ENCODE results near the gene TRMT10B. TPM values are rescaled to one million over a fixed set of nuclear protein-coding genes. Genes with fewer than 3 reads are reported as not detected.

TRMT10B gene
- total and polyA plus RNA-seq, 2 of the 13 experiments (the other 11 are each of a cell fraction or from before 2014, with no cell fraction given) = 3.1 to 3.9 TPM

DNA sequence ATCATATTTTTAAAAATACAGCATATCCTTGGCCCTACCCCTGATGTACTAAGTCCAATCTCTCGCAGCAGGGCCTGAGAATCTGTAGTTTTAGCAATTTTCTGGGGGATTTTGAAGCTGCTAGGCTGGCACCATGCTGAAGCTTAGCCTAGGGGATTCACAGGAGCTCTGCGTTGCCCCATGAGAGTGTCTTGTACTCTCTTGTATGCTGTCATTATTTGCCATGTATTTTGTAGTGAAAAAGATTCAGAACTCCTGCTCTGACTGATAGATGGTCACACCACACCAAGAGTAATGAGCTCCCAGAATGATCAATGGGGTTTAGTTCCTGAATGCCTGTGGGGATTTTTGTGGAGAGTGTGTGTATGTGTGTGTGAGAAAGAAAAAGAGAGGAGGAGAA, 20.7 kb upstream of the TRMT10B start:
- intact Hi-C loops (cut with micrococcal nuclease; ENCODE audit: unreplicated experiment) = no loop called here
- DNase-seq (ENCODE audit: low spot score) = no peak
- Histone ChIP-seq H4K20me1 (ENCODE audit: insufficient read depth, low read length) (no peaks in the 10 kb centered on the region), H3K4me3 (replicated peaks in 1 of 3; ENCODE audit: insufficient read depth in 1 of 3, low read depth in 2 of 3, low read length in 3 of 3) (no peak overlapping the region), H2AFZ (ENCODE audit: low read length) (no peak overlapping the region), H3K9me3 (ENCODE audit: low read length) (no peaks in the 10 kb centered on the region), H3K79me2 (ENCODE audit: insufficient read depth, low read length) (no peaks in the 10 kb centered on the region), H3K4me1 (ENCODE audit: insufficient read depth, low read length) (no peaks in the 10 kb centered on the region), H3K27ac (ENCODE audit: extremely low read length, insufficient read depth, low read length) (no peak overlapping the region), H3K36me3 (replicated peaks in 1 of 2; ENCODE audit: control insufficient read depth in 1 of 2, insufficient read depth in 2 of 2, low read length in 2 of 2) (no peaks in the 10 kb centered on the region), H3K27me3 (ENCODE audit: control insufficient read depth in 1 of 2, insufficient read depth in 2 of 2, low read length in 2 of 2) (peaks cover 4 to 53% of the 10 kb centered on the region in 2 experiments; a peak in 4 of 5 replicates), H3K4me2 (ENCODE audit: low read depth, low read length) (no peak overlapping the region), H3K9ac (ENCODE audit: insufficient read depth, low read depth, low read length) (no peak overlapping the region)
- CTCF ChIA-PET (ENCODE audit: low intra/inter-chr PET ratio, low total read pairs) = no interaction called here
- TF ChIP-seq, protein P1, sequence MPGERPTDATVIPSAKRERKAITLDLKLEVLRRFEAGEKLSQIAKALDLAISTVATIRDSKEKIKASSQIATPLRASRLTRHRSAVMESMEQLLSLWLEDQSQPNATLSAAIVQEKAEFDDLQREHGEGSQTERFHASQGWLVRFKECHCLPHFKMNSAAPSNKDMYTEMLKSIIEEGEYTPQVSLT (CRISPR knock-in tag; IDR thresholded peaks at IDR 0.05; ENCODE audit: borderline replicate concordance, low read depth) = no peak
- no peak for TF ChIP-seq SIX4 (CRISPR knock-in tag; IDR thresholded peaks at IDR 0.05)
- TF ChIP-seq, protein P2, sequence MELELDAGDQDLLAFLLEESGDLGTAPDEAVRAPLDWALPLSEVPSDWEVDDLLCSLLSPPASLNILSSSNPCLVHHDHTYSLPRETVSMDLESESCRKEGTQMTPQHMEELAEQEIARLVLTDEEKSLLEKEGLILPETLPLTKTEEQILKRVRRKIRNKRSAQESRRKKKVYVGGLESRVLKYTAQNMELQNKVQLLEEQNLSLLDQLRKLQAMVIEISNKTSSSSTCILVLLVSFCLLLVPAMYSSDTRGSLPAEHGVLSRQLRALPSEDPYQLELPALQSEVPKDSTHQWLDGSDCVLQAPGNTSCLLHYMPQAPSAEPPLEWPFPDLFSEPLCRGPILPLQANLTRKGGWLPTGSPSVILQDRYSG (CRISPR knock-in tag; IDR thresholded peaks at IDR 0.05) = no peak
- TF ChIP-seq, protein P3, sequence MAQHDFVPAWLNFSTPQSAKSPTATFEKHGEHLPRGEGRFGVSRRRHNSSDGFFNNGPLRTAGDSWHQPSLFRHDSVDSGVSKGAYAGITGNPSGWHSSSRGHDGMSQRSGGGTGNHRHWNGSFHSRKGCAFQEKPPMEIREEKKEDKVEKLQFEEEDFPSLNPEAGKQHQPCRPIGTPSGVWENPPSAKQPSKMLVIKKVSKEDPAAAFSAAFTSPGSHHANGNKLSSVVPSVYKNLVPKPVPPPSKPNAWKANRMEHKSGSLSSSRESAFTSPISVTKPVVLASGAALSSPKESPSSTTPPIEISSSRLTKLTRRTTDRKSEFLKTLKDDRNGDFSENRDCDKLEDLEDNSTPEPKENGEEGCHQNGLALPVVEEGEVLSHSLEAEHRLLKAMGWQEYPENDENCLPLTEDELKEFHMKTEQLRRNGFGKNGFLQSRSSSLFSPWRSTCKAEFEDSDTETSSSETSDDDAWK (CRISPR knock-in tag; IDR thresholded peaks at IDR 0.05) = no peak
- no peak for TF ChIP-seq ZNF121 (CRISPR knock-in tag; IDR thresholded peaks at IDR 0.05)
- TF ChIP-seq SMAD9 (CRISPR knock-in tag; IDR thresholded peaks at IDR 0.05) = no peak
- TF ChIP-seq, protein P4, sequence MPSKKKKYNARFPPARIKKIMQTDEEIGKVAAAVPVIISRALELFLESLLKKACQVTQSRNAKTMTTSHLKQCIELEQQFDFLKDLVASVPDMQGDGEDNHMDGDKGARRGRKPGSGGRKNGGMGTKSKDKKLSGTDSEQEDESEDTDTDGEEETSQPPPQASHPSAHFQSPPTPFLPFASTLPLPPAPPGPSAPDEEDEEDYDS (CRISPR knock-in tag; IDR thresholded peaks at IDR 0.05) = no peak
- no peak for TF ChIP-seq ARHGAP35 (CRISPR knock-in tag; IDR thresholded peaks at IDR 0.05; ENCODE audit: borderline replicate concordance)
- no peak for TF ChIP-seq ZFP82 (CRISPR knock-in tag; IDR thresholded peaks at IDR 0.05; ENCODE audit: borderline replicate concordance)
- no peak for TF ChIP-seq FOXJ3 (CRISPR knock-in tag; IDR thresholded peaks at IDR 0.05; ENCODE audit: borderline replicate concordance)
- no peak for TF ChIP-seq PRPF4 (IDR thresholded peaks at IDR 0.05; ENCODE audit: low read depth, low read length, poor library complexity, severe bottlenecking)
- TF ChIP-seq ZIK1 (CRISPR knock-in tag; IDR thresholded peaks at IDR 0.05; ENCODE audit: borderline replicate concordance, low read depth) = no peak
- no peak for TF ChIP-seq CBX1 (IDR thresholded peaks at IDR 0.05; ENCODE audit: low read depth)
- TF ChIP-seq HNF4A (CRISPR knock-in tag; IDR thresholded peaks at IDR 0.05) = no peak
- ATAC-seq = no peak
- POLR2A ChIA-PET = no interaction called here
- FAIRE-seq = no peak
- in situ Hi-C loops (cut with HindIII; ENCODE audit: extremely low pct_ligation_motif_present, low pct_unique_long_range_greater_than_20kb) = loop anchor here (25.0 kb wide), 1 partner anchor 246 kb away; the partner anchor contains the start of gene POLR1E
- WGBS (ENCODE audit: low lambda C conversion rate) = 8% methylated on average over 1 of the region's 2 CpGs
- BruUV-seq (replicated peaks) = no TSS peak
